AG09319 (cell line): ENCODE data around the gene TANC1.

Source experiments
- DNase-seq: peaks from one replicate; pipeline ENCODE4 v3.0.0-alpha.2; 2010; ENCODE audit warnings: low read depth; ENCODE audit errors: extremely low read depth
- CTCF ChIP-seq: IDR thresholded peaks from 2 replicates; pipeline ENCODE4 v1.5.1; 2011; ENCODE audit warnings: low read depth, mild to moderate bottlenecking, inconsistent platforms, low read length, moderate library complexity

The TANC1 gene

GRCh38 chr2:158988501-158988900 lies 20.1 kb downstream of the TANC1 start:
- DNase-seq, result no peak
- TF ChIP-seq CTCF, result no peak

GRCh38 chr2:158989165-158989564 lies 20.7 kb downstream of the TANC1 start:
- DNase-seq, result no peak
- TF ChIP-seq CTCF, result no peak

GRCh38 chr2:158990397-158991214 lies 22.2 kb downstream of the TANC1 start:
- peak; percentile 58 for DNase-seq
- TF ChIP-seq CTCF, result no peak

GRCh38 chr2:158993030-158993429 lies 24.6 kb downstream of the TANC1 start:
- TF ChIP-seq CTCF, result no peak
- no peak for DNase-seq

- DNase-seq, result no peak
- TF ChIP-seq CTCF, result no peak
Measured at GRCh38 chr2:158993721-158994587, 25.5 kb downstream of the TANC1 start.

- no peak for TF ChIP-seq CTCF
- DNase-seq, result no peak
Measured at GRCh38 chr2:158994920-158995676, 26.7 kb downstream of the TANC1 start.
